ENCODE measurements around the gene CAPNS2.
"Not testable (repeated sequence)": the region's sequence is repeated elsewhere in the genome, so short reads cannot be mapped to it uniquely, and the experiment has no call there.

Gene CAPNS2

DNA sequence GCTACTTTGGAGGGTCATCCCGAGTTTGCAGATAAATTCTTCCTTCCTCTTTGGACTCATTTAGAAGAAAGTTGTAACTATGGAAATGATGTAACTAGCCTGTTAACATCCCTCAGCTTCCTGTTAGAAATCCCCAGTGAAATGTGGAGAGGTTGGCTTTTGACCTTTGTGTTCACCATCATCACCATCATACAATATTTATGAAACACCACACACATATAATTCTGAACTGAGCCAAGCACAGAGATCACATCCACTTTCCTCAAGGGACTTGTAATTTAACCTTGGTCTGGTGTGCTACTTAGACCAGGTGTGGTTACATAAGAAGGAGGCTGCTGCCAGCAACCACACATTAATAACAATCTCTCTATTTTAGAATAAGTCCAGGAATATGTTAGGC, 2.5 kb downstream of the CAPNS2 start:
- DNase-seq = no peak

DNA sequence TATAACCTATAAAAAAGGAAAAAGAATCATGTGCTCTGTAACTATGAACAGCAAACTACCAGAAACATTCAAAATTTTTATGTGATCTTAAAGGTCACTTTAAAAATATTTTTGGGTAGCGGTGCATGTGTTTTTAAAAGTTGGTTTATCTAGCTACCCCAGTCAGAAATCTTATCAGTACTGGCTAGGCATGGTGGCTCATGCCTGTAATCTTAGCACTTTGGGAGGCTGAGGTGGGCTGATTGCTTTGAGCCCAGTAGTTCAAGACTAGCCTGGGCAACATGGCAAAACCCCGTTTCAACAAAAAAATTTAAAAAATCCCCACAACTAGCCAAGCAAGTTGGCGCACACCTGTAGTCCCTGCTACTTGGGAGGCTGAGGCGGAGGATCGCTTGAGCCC, 3.7 kb downstream of the CAPNS2 start:
- no peak for DNase-seq

- DNase-seq = no peak
Measured at GRCh38 chr16:55571191-55571897, 4.9 kb downstream of the CAPNS2 start.

GRCh38 chr16:55572439-55572838, 6.0 kb downstream of the CAPNS2 start:
- DNase-seq = no peak

GRCh38 chr16:55574811-55575210, 8.3 kb downstream of the CAPNS2 start:
- DNase-seq = no peak

DNA sequence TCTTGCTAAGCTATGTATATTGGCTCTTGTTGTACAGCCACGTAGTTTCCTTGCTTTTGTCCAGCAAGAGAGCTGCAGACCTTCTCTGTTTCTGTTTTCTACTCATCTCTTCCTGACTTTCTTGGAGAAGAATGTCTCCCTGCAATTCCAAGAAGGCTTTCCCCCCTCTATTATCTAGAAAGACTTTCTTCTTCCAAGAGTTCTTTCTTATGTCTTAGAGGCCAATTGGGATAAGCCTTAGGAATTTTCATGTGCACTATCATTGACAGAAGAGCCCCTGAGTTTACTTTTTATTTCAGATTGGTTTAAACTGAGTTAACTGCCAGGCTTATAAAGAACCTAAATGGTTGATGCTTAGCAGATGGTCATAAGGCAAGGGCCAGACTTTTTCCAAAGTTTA, 9.0 kb downstream of the CAPNS2 start:
- DNase-seq = no peak

GRCh38 chr16:55576384-55576783, 9.9 kb downstream of the CAPNS2 start:
- DNase-seq = no peak

- no peak for DNase-seq
Measured at GRCh38 chr16:55577887-55578286, 11.4 kb downstream of the CAPNS2 start.

DNA sequence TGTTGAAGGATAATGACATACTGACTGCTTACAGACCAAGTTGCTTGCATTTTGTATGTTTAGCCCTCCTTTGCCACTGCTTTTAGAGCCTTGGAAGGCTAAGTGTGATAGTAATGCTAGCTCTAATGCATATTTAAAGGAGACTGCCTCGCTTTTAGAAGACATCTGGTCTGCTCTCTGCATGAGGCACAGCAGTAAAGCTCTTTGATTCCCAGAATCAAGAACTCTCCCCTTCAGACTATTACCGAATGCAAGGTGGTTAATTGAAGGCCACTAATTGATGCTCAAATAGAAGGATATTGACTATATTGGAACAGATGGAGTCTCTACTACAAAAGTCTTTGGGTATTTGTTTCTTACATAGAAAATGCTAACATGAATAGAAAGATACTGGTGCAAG, 19.1 kb downstream of the CAPNS2 start:
- DNase-seq = no peak

GRCh38 chr16:55588799-55589198, 22.3 kb downstream of the CAPNS2 start:
- no peak for DNase-seq

GRCh38 chr16:55592306-55592705, 25.8 kb downstream of the CAPNS2 start:
- DNase-seq = no peak

DNA sequence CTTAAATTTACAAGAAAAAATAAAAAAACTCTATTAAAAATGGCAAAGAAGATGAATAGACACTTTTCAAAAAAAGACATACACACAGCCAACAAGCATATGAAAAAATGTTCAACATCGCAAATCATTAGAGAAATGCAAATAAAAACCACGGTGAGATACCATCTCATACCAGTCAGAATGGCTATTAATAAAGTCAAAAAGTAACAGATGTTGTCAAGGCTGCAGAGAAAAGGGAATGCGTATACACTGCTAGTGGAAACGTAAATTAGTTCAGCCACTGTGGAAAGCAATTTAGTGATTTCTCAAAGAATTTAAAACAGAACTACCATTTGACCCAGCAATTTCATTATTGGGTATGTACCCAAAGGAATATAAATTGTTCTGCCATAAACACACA, 31.4 kb downstream of the CAPNS2 start:
- DNase-seq = no peak

DNA sequence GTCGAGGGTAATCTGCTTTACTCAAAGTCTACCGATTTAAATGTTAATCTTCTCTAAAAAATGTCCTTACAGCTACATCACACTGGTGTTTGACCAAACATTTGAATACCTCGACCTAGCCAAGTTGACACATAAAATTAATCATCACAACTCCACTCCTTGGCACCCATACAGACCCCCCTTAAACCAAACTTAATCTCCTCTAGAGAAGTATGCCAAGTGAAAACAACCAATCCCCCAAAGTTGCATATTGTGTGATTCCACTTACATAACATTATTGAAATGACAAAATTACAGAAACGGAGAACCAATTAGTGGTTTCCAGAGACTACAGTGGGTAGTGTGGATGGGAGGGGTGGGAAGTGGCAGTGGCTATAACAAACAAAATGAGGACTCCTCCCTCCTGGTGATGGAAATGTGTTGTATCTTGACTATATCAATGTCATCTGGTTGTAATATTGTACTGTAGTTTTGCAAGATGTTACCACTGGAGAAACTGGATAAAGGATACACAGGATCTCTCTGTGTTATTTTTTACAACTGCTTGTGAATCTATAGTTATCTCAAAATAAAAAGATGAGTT, 39.4 kb downstream of the CAPNS2 start:
- DNase-seq = no peak

GRCh38 chr16:55613613-55614335, 47.3 kb downstream of the CAPNS2 start:
- no peak for DNase-seq

GRCh38 chr16:55615071-55615470, 48.6 kb downstream of the CAPNS2 start:
- DNase-seq = no peak

DNA sequence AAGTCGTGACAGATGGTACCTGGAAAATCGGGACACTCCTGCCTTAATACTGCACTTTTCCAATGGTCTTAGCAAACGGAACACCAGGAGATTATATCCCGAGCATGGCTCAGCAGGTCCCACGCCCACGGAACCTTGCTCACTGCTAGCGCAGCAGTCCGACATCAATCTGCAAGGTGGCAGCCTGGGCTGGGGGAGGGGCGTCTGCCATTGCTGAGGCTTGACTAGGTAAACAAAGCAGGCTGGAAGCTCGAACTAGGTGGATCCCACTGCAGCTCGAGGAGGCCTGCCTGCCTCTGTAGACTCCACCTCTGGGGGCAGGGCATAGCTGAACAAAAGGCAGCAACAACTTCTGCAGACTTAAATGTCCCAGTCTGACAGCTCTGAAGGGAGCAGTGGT, 49.2 kb downstream of the CAPNS2 start:
- not testable (repeated sequence) for DNase-seq
